ENCODE data around the gene ACAD10. TPM values are rescaled to one million over a fixed set of nuclear protein-coding genes. Genes with fewer than 3 reads are reported as not detected.

The ACAD10 gene
- total and polyA plus RNA-seq, 10 of the 15 experiments (the other 5 are each of a cell fraction or from before 2014, with no cell fraction given), result 2.9 to 21.9 (median 17.5) TPM

DNA sequence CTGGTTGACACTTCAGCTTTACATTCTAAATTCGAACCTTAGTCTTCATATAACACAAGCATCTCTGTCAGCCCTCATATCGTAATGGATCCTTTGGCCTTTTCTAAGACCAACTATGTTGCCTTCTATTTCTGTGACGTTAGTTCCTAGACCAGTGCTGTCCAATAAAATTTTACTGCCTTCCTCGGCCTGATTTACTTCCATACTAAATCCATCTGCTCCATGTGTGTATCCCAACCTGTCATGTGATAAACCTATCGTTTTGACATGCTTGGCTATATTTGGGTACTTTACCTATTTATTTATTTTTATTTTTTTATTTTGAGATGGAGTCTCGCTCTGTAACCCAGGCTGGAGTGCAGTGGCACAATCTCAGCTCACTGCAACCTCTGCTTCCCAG, 20.3 kb downstream of the ACAD10 start:
- no peaks in the 10 kb centered on the region for H3K79me2 ChIP-seq (ENCODE audit: control insufficient read depth, insufficient read depth, low read length)
- H2AFZ ChIP-seq (ENCODE audit: control insufficient read depth, low read depth, low read length), result no peak overlapping the region
- no peak overlapping the region for H3K9ac ChIP-seq (ENCODE audit: control insufficient read depth, insufficient read depth, low read length)
- ATAC-seq (no peak), FAIRE-seq (no peak), DNase-seq (ENCODE audit: low read depth, low spot score) (no peak)
- ChIA-PET SMC1A (ENCODE audit: uncharacterized antibody, unreplicated experiment) (interaction anchor here (1.2 kb wide), 1 partner anchor 107 kb away, joined by 4 read pairs; no protein-coding TSS in a partner anchor), POLR2A (no interaction called here), CTCF (interaction anchor here (1.1 kb wide), 1 partner anchor 10 kb away, joined by 4 read pairs; no protein-coding TSS in a partner anchor), RAD21 (ENCODE audit: unreplicated experiment) (interaction anchor here (0.8 kb wide), 1 partner anchor 121 kb away, joined by 3 read pairs; no protein-coding TSS in a partner anchor)
- intact Hi-C loops (cut with micrococcal nuclease; ENCODE audit: unreplicated experiment) (no loop called here), in situ Hi-C loops (cut with MboI) (no loop called here)
- H3K9me3 ChIP-seq (replicated peaks; ENCODE audit: control insufficient read depth, insufficient read depth, low read length), result no peaks in the 10 kb centered on the region
- TF ChIP-seq BCL11A (IDR thresholded peaks at IDR 0.05; ENCODE audit: low read depth, low read length) (no peak), BACH1 (IDR thresholded peaks at IDR 0.05; ENCODE audit: borderline replicate concordance) (no peak), TCF3 (IDR thresholded peaks at IDR 0.05; ENCODE audit: borderline replicate concordance, insufficient read depth, low read depth, low read length) (no peak), TARDBP (IDR thresholded peaks at IDR 0.05; ENCODE audit: borderline replicate concordance) (no peak), ZSCAN29 (IDR thresholded peaks at IDR 0.05) (no peak), RBBP5 (conservative IDR thresholded peaks at IDR 0.05) (no peak), FOS (IDR thresholded peaks at IDR 0.05; ENCODE audit: borderline replicate concordance, extremely low read depth, insufficient read length) (no peak)
- TF ChIP-seq, protein P1, sequence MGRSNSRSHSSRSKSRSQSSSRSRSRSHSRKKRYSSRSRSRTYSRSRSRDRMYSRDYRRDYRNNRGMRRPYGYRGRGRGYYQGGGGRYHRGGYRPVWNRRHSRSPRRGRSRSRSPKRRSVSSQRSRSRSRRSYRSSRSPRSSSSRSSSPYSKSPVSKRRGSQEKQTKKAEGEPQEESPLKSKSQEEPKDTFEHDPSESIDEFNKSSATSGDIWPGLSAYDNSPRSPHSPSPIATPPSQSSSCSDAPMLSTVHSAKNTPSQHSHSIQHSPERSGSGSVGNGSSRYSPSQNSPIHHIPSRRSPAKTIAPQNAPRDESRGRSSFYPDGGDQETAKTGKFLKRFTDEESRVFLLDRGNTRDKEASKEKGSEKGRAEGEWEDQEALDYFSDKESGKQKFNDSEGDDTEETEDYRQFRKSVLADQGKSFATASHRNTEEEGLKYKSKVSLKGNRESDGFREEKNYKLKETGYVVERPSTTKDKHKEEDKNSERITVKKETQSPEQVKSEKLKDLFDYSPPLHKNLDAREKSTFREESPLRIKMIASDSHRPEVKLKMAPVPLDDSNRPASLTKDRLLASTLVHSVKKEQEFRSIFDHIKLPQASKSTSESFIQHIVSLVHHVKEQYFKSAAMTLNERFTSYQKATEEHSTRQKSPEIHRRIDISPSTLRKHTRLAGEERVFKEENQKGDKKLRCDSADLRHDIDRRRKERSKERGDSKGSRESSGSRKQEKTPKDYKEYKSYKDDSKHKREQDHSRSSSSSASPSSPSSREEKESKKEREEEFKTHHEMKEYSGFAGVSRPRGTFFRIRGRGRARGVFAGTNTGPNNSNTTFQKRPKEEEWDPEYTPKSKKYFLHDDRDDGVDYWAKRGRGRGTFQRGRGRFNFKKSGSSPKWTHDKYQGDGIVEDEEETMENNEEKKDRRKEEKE (IDR thresholded peaks at IDR 0.05), result no peak
- TF ChIP-seq, protein P2, sequence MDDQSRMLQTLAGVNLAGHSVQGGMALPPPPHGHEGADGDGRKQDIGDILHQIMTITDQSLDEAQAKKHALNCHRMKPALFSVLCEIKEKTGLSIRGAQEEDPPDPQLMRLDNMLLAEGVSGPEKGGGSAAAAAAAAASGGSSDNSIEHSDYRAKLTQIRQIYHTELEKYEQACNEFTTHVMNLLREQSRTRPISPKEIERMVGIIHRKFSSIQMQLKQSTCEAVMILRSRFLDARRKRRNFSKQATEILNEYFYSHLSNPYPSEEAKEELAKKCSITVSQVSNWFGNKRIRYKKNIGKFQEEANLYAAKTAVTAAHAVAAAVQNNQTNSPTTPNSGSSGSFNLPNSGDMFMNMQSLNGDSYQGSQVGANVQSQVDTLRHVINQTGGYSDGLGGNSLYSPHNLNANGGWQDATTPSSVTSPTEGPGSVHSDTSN (IDR thresholded peaks at IDR 0.05; ENCODE audit: insufficient replicate concordance, low read depth, low read length), result no peak
- H3K36me3 ChIP-seq (ENCODE audit: control insufficient read depth in 2 of 2, insufficient read depth in 2 of 2, low read length in 1 of 2), result peaks cover 0 to 9% of the 10 kb centered on the region in 2 experiments; a peak in 2 of 4 replicates
- no peaks in the 10 kb centered on the region for H3K27me3 ChIP-seq (replicated peaks in 1 of 2; ENCODE audit: control insufficient read depth in 2 of 2, insufficient read depth in 2 of 2, low read length in 1 of 2)
- BruUV-seq (replicated peaks), result no TSS peak
- H3K4me2 ChIP-seq (ENCODE audit: control insufficient read depth, insufficient read depth), result no peak overlapping the region
- H4K20me1 ChIP-seq (ENCODE audit: control insufficient read depth, insufficient read depth), result no peaks in the 10 kb centered on the region
- no peak overlapping the region for H3K27ac ChIP-seq (ENCODE audit: control insufficient read depth, insufficient read depth)
- WGBS (ENCODE audit: insufficient coverage, insufficient replicate concordance, low lambda C conversion rate, missing lambda C conversion rate), result 85% methylated on average over 6 of the region's 6 CpGs
- no peak overlapping the region for H3K4me3 ChIP-seq
- H3K4me1 ChIP-seq (ENCODE audit: control insufficient read depth, insufficient read depth, low read length), result no peaks in the 10 kb centered on the region
